K562 (cell line): Measurements from ENCODE around the gene FOXJ1. TPM values are rescaled to one million over a fixed set of nuclear protein-coding genes. Genes with fewer than 3 reads are reported as not detected.

Experiments
- ATAC-seq: fragments of 200-7000 bp; cut with Tn5 transposase; 3 replicates; pipeline ENCODE4 v1.9.1; 2020; ENCODE audit warnings: moderate library complexity
- BruUV-seq: library from RNA; stranded (reverse); fragments of 400-500 nt; replicated peaks from 2 replicates; lab custom pipeline; 2021; lab: Mats Ljungman, UMichigan
- CTCF ChIA-PET: fragments of 300-600 bp; formaldehyde crosslinking; extraction: SDS; loops from one replicate; lab custom pipeline; 2021; ENCODE audit warnings: low intra/inter-chr PET ratio; lab: Yijun Ruan, JAX
- POLR2A ChIA-PET: fragments of 300-600, 350-650 bp; sonication (Branson Sonifier 250); formaldehyde crosslinking; extraction: SDS; loops from one replicate; lab custom pipeline; 2021; ENCODE audit warnings: antibody characterized with exemption, inconsistent platforms; lab: Yijun Ruan, JAX
- DNase-seq, 4 experiments: peaks; one replicate each; pipeline versions ENCODE4 v3.0.0 to v3.0.0-alpha.2; 2011 to 2018; ENCODE audit warnings: low spot score in 3 of 4, mixed read lengths in 3 of 4; ENCODE audit errors: extremely low read depth in 1 of 4
- FAIRE-seq: peaks from 2 replicates; lab custom pipeline; 2011; peaks lifted over from hg19 to GRCh38; lab: Jason Lieb, UNC
- H2AFZ ChIP-seq: 2 replicates; pipeline ENCODE4 v1.6.0; 2011; ENCODE audit warnings: low read depth, low read length, control low read depth, inconsistent platforms
- H3K27ac ChIP-seq: fragments of 200-600 bp; 3 replicates; pipeline ENCODE4 v1.8.0; 2011; ENCODE audit warnings: low read depth, mild to moderate bottlenecking, control low read depth, inconsistent platforms, low read length, moderate library complexity, mixed read lengths; ENCODE audit errors: extremely low read depth
- H3K27me3 ChIP-seq, 2 experiments: fragments of 300-600 bp in 1 of 2; 2 replicates in 1 of 2; 3 replicates in 1 of 2; pipeline versions ENCODE4 v1.6.0 to v1.8.0; 2011; ENCODE audit warnings: inconsistent platforms in 2 of 2, low read length in 2 of 2, mild to moderate bottlenecking in 1 of 2, mixed read lengths in 1 of 2, moderate library complexity in 1 of 2; ENCODE audit not compliant: control insufficient read depth in 2 of 2, insufficient read depth in 2 of 2
- H3K36me3 ChIP-seq: fragments of 300-600 bp; 3 replicates; pipeline ENCODE4 v1.8.0; 2011; ENCODE audit warnings: mild to moderate bottlenecking, low read length, inconsistent platforms; ENCODE audit not compliant: control insufficient read depth, insufficient read depth
- H3K4me1 ChIP-seq, 2 experiments: fragments of 200-600 bp in 1 of 2; replicated peaks in 1 of 2; 2 replicates in 1 of 2; 3 replicates in 1 of 2; pipeline versions ENCODE4 v1.5.1 to v1.8.0; 2011; ENCODE audit warnings: inconsistent platforms in 2 of 2, low read length in 2 of 2, mild to moderate bottlenecking in 1 of 2, mixed read lengths in 1 of 2, moderate library complexity in 1 of 2; ENCODE audit not compliant: control insufficient read depth in 2 of 2, insufficient read depth in 2 of 2
- H3K4me2 ChIP-seq: 2 replicates; pipeline ENCODE4 v1.6.1; 2011; ENCODE audit warnings: low read length, control low read depth, inconsistent platforms, mixed read lengths; ENCODE audit not compliant: insufficient read depth
- H3K4me3 ChIP-seq: fragments of 200-600 bp; sonication (generic), shearing (Covaris generic); 2 replicates; pipeline ENCODE4 v1.5.1; 2016; ENCODE audit warnings: control low read depth, inconsistent platforms
- H3K79me2 ChIP-seq: fragments of 200-600 bp; 3 replicates; pipeline ENCODE4 v1.8.0; 2011; ENCODE audit warnings: low read length, inconsistent platforms; ENCODE audit not compliant: control insufficient read depth, insufficient read depth
- H3K9ac ChIP-seq, 2 experiments: 2 replicates each; pipeline versions ENCODE4 v1.6.0 to v1.6.1; 2011; ENCODE audit warnings: low read depth in 2 of 2, low read length in 2 of 2, control low read depth in 1 of 2, inconsistent platforms in 1 of 2, mild to moderate bottlenecking in 1 of 2, mixed read lengths in 1 of 2; ENCODE audit not compliant: insufficient read depth in 1 of 2
- H3K9me1 ChIP-seq: one replicate; pipeline ENCODE4 v1.6.0; 2011; ENCODE audit warnings: inconsistent platforms, mild to moderate bottlenecking, low read length, moderate library complexity; ENCODE audit not compliant: control insufficient read depth, insufficient read depth
- H3K9me3 ChIP-seq: replicated peaks from 2 replicates; pipeline ENCODE4 v1.5.1; 2011; ENCODE audit warnings: low read depth, low read length, inconsistent platforms; ENCODE audit not compliant: control insufficient read depth, insufficient read depth
- H4K20me1 ChIP-seq: replicated peaks from 2 replicates; pipeline ENCODE4 v1.6.1; 2011; ENCODE audit warnings: low read length, inconsistent platforms, mixed read lengths; ENCODE audit not compliant: control insufficient read depth, insufficient read depth
- L3MBTL2 ChIP-seq: fragments of 450-650 bp; IDR thresholded peaks from 2 replicates; pipeline ENCODE4 v1.6.1; 2016; ENCODE audit warnings: mild to moderate bottlenecking, moderate library complexity
- MYC ChIP-seq, 2 experiments: fragments of 250-450 bp in 1 of 2; sonication (Bioruptor Pico) in 1 of 2; IDR thresholded peaks; 2 replicates each; pipeline versions ENCODE4 v1.5.1 to v1.6.1; 2012 to 2021; ENCODE audit warnings: low read depth in 2 of 2, borderline replicate concordance in 1 of 2, improper control_type of control experiment in 1 of 2, low read length in 1 of 2, mild to moderate bottlenecking in 1 of 2, moderate library complexity in 1 of 2
- NRF1 ChIP-seq, 2 experiments: fragments of 450-650 bp; IDR thresholded peaks in 1 of 2; conservative IDR thresholded peaks in 1 of 2; 2 replicates each; pipeline ENCODE4 v1.6.1; 2014; ENCODE audit warnings: mild to moderate bottlenecking in 2 of 2
- WGBS: fragments of 100-300 bp; shearing (Covaris generic); methylation state at CpG from one replicate; pipeline ENCODE4 v1.1.6; 2016; ENCODE audit warnings: low coverage, mixed read lengths; ENCODE audit not compliant: insufficient coverage; ENCODE audit errors: missing lambda C conversion rate; 5-methylcytosine and 5-hydroxymethylcytosine counted together
- in situ Hi-C: fragments of 300-500 bp; cut with MboI; formaldehyde crosslinking; loops from 4 replicates; pipeline ENCODE4 v1.15.0; 2018; ENCODE audit warnings: inconsistent platforms, mixed read lengths
- intact Hi-C: fragments of 100-400 bp; cut with micrococcal nuclease; formaldehyde crosslinking; loops from 2 replicates; pipeline ENCODE4 v1.14.2; 2022
- polyA plus RNA-seq, 8 experiments: library from polyadenylated mRNA; depleted of rRNA in 4 of 8; stranded (reverse) in 5 of 8; unstranded in 3 of 8; fragments of >200 nt; fragmentation: Nextera tagmentation in 2 of 8; fragmentation: Illumina TruSeq in 1 of 8; extraction: Ambion mirVana in 2 of 8; extraction: Trizol in 1 of 8; gene quantifications; 2 replicates each; pipeline versions ENCODE4 v1.2.1 to v1.2.3, GENCODE V29; 2011 to 2014; ENCODE audit warnings: inconsistent platforms in 1 of 8, missing spikeins in 1 of 8
- total RNA-seq, 7 experiments: library from RNA; depleted of rRNA in 6 of 7; stranded (reverse); fragments of >200 nt in 6 of 7; fragmentation: Illumina TruSeq in 2 of 7; extraction: Trizol in 2 of 7; gene quantifications; 2 replicates each; pipeline versions ENCODE4 v1.2.1 to v1.2.3, GENCODE V29; 2011 to 2021; ENCODE audit warnings: low replicate concordance in 1 of 7
- TF ChIP-seq, protein P1 (sequence below): sonication (generic); formaldehyde crosslinking; IDR thresholded peaks from 2 replicates; pipeline ENCODE4 v1.8.0; 2022; ENCODE audit warnings: missing genetic modification reagents, mild to moderate bottlenecking, moderate library complexity, borderline replicate concordance
- TF ChIP-seq, protein P2 (sequence below): sonication (generic); formaldehyde crosslinking; IDR thresholded peaks from 2 replicates; pipeline ENCODE4 v1.8.0; 2022; ENCODE audit warnings: mild to moderate bottlenecking, low read depth, missing genetic modification reagents
- TF ChIP-seq, protein P3 (sequence below): fragments of 200-800 bp; sonication (Bioruptor generic); IDR thresholded peaks from 2 replicates; pipeline ENCODE4 v1.6.1; 2017; ENCODE audit warnings: missing genetic modification characterization, missing compliant biosample characterization
- TF ChIP-seq, protein P4 (sequence below): fragments of 250-450 bp; sonication (Bioruptor Pico); IDR thresholded peaks from 2 replicates; pipeline ENCODE4 v1.6.1; 2021; ENCODE audit warnings: mild to moderate bottlenecking
- TF ChIP-seq, protein P5 (sequence below): fragments of 450-650 bp; formaldehyde crosslinking; IDR thresholded peaks from 2 replicates; pipeline ENCODE4 v1.4.0; 2020; ENCODE audit warnings: mild to moderate bottlenecking, moderate library complexity
- TF ChIP-seq, protein P6 (sequence below): sonication (generic); formaldehyde crosslinking; IDR thresholded peaks from 2 replicates; pipeline ENCODE4 v1.8.0; 2022; ENCODE audit warnings: missing genetic modification reagents, mild to moderate bottlenecking, borderline replicate concordance
- TF ChIP-seq, protein P7 (sequence below), 2 experiments: fragments of 250-450 bp in 1 of 2; fragments of 450-650 bp in 1 of 2; sonication (Bioruptor Pico) in 1 of 2; IDR thresholded peaks; 2 replicates each; pipeline versions ENCODE4 v1.6.1 to v1.8.0; 2016 to 2021; ENCODE audit warnings: mild to moderate bottlenecking in 2 of 2, moderate library complexity in 2 of 2, missing compliant biosample characterization in 1 of 2, missing genetic modification characterization in 1 of 2

FOXJ1 gene
- total and polyA plus RNA-seq, 9 of the 15 experiments (the other 6 are each of a cell fraction or from before 2014, with no cell fraction given): 0.07 TPM; not detected in 8

DNA sequence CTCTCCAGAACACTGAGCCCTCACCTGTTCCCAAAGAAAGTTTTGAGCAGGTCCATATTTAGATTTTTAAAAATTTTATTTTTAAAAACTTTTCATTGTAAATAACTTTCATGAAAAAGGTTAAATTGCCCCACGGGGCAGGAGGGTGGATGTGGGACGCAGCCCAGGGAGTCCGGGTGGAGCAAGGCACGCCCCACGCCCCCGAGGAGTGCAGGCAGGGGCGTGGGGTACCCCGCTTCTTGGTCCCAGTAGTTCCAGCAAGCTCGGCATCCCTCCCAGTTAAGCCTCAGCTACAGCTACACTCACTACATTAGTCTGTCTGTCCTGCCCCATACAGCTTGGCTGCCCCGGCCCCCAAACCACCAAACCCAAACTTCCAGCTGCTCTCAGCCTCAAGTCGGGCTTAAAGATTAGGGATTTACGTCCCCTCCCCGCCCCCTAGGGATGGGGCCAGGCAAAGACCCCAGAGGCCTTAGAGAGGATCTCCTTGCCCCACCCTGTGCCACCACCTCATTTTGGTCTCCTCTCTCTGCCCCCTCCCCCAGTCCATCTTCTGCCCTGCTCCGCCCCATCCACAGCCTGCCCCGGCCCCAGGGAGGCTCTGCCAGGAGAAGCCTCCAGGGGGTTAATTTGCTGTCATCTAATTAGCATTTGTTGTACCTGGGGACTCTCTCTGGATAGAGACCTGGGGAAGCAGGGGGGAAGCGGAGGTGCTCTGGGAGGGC, 4.6 kb downstream of the FOXJ1 start (continued):
- TF ChIP-seq, protein P1, sequence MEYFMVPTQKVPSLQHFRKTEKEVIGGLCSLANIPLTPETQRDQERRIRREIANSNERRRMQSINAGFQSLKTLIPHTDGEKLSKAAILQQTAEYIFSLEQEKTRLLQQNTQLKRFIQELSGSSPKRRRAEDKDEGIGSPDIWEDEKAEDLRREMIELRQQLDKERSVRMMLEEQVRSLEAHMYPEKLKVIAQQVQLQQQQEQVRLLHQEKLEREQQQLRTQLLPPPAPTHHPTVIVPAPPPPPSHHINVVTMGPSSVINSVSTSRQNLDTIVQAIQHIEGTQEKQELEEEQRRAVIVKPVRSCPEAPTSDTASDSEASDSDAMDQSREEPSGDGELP (CRISPR knock-in tag): no peak
- TF ChIP-seq MYC (IDR thresholded peaks at IDR 0.05; ENCODE audit: low read depth, low read length) (no peak), MYC (CRISPR knock-in tag; IDR thresholded peaks at IDR 0.05; ENCODE audit: borderline replicate concordance, low read depth) (no peak)
- TF ChIP-seq, protein P2, sequence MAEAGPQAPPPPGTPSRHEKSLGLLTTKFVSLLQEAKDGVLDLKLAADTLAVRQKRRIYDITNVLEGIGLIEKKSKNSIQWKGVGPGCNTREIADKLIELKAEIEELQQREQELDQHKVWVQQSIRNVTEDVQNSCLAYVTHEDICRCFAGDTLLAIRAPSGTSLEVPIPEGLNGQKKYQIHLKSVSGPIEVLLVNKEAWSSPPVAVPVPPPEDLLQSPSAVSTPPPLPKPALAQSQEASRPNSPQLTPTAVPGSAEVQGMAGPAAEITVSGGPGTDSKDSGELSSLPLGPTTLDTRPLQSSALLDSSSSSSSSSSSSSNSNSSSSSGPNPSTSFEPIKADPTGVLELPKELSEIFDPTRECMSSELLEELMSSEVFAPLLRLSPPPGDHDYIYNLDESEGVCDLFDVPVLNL (CRISPR knock-in tag): no peak

DNA sequence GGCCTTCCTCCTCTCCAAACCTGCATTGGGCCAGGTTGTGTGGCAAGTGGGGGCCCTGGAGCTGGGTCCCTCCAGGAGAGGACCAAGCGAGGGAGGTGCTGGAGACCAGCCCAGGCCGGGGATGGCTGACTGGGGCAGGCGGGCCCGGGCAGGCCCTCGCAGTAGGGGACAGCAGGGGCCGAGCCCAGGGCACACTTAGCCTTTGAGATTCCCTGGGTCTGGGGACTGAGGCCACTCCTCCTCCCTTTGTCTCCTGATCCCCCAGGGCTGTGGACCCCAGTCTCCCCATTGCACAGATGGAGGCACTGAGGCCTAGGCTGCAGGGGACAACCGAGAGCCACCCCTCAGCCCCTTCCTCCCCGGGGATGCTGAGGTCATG, 5.2 kb downstream of the FOXJ1 start:
- FAIRE-seq (no peak), ATAC-seq (no peak), DNase-seq (no peak)
- in situ Hi-C loops (no loop called here), intact Hi-C loops (no loop called here)
- ChIA-PET POLR2A (interaction anchor here (0.5 kb wide), 1 partner anchor 38 kb away, joined by 4 read pairs; no protein-coding TSS in a partner anchor), CTCF (no interaction called here)
- Histone ChIP-seq H3K4me1 (peaks cover 0 to 60% of the 10 kb centered on the region in 2 experiments; a peak in 2 of 5 replicates), H3K27ac (no peak overlapping the region), H3K9ac (no peak overlapping the region), H3K4me3 (no peak overlapping the region), H3K4me2 (no peak overlapping the region), H3K9me1 (no peaks in the 10 kb centered on the region), H3K79me2 (no peaks in the 10 kb centered on the region), H3K27me3 (peaks cover 62 to 91% of the 10 kb centered on the region in 2 experiments; a peak in 4 of 5 replicates), H3K36me3 (no peaks in the 10 kb centered on the region), H4K20me1 (no peaks in the 10 kb centered on the region; the same call in 1 of the 2 replicates), H3K9me3 (no peaks in the 10 kb centered on the region), H2AFZ (no peak overlapping the region)
- 7% methylated on average over 6 of the region's 8 CpGs for WGBS
- no TSS peak for BruUV-seq
- TF ChIP-seq, protein P3, sequence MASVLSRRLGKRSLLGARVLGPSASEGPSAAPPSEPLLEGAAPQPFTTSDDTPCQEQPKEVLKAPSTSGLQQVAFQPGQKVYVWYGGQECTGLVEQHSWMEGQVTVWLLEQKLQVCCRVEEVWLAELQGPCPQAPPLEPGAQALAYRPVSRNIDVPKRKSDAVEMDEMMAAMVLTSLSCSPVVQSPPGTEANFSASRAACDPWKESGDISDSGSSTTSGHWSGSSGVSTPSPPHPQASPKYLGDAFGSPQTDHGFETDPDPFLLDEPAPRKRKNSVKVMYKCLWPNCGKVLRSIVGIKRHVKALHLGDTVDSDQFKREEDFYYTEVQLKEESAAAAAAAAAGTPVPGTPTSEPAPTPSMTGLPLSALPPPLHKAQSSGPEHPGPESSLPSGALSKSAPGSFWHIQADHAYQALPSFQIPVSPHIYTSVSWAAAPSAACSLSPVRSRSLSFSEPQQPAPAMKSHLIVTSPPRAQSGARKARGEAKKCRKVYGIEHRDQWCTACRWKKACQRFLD (CRISPR knock-in tag): no peak
- TF ChIP-seq, protein P4, sequence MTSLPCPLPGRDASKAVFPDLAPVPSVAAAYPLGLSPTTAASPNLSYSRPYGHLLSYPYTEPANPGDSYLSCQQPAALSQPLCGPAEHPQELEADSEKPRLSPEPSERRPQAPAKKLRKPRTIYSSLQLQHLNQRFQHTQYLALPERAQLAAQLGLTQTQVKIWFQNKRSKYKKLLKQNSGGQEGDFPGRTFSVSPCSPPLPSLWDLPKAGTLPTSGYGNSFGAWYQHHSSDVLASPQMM (CRISPR knock-in tag): no peak
- no peak for TF ChIP-seq NRF1 (conservative IDR thresholded peaks at IDR 0.05 in 1 of 2, IDR thresholded peaks at IDR 0.05 in 1 of 2)
- TF ChIP-seq, protein P5, sequence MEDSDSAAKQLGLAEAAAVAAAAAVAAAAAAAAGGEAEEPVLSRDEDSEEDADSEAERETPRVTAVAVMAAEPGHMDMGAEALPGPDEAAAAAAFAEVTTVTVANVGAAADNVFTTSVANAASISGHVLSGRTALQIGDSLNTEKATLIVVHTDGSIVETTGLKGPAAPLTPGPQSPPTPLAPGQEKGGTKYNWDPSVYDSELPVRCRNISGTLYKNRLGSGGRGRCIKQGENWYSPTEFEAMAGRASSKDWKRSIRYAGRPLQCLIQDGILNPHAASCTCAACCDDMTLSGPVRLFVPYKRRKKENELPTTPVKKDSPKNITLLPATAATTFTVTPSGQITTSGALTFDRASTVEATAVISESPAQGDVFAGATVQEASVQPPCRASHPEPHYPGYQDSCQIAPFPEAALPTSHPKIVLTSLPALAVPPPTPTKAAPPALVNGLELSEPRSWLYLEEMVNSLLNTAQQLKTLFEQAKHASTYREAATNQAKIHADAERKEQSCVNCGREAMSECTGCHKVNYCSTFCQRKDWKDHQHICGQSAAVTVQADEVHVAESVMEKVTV (CRISPR knock-in tag): no peak
- TF ChIP-seq, protein P6, sequence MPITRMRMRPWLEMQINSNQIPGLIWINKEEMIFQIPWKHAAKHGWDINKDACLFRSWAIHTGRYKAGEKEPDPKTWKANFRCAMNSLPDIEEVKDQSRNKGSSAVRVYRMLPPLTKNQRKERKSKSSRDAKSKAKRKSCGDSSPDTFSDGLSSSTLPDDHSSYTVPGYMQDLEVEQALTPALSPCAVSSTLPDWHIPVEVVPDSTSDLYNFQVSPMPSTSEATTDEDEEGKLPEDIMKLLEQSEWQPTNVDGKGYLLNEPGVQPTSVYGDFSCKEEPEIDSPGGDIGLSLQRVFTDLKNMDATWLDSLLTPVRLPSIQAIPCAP (CRISPR knock-in tag): no peak
- TF ChIP-seq L3MBTL2: no peak
- TF ChIP-seq, protein P7, sequence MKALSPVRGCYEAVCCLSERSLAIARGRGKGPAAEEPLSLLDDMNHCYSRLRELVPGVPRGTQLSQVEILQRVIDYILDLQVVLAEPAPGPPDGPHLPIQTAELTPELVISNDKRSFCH (CRISPR knock-in tag; IDR thresholded peaks at IDR 0.05): no peak
- TF ChIP-seq, protein P7 (tag; IDR thresholded peaks at IDR 0.05): no peak
